ENCODE results near the gene CTSA.
A peak's percentile ranks its signal among the peaks of the same experiment; 100 is the strongest.

The CTSA gene

DNA sequence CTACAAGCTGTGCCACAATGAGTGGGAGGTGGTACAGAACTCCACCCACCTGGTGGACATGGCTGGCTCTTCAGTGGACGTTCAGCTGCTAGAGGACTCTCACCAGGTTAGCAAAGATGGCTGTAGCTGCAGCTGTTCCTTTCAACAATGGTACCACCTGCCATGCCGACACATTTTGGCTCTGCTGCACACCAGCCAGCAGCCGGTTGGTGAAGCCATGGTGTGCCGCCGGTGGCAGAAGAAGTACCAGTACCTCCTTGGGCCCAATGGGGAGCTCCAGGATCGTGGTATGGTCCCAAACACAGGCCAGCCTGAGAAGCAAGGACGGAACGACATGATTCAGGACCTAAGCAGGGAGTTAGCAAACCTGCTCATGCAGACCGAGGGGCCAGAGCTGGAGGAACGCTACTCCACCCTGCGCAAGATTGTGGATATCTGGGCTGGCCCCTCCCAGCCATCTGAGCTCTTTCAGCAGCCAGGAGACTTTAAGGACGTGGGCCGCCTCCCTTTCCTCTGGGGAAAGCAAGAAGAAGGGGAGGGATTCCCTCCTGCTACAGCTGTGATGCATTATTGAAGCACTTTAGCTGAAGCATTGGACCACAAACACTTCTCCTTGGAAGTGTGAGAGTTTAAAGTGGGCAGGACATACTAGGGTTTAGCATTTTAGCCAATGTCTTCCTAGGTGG, 12.9 kb upstream of the CTSA start:
- H3K27me3 ChIP-seq (replicated peaks in 2 of 5; ENCODE audit: control insufficient read depth in 4 of 5, insufficient read depth in 5 of 5, low read length in 4 of 5): no peaks in the 10 kb centered on the region
- H3K36me3 ChIP-seq (ENCODE audit: control insufficient read depth in 4 of 4, insufficient read depth in 4 of 4, low read length in 3 of 4): peaks cover 0 to 35% (median 26%) of the 10 kb centered on the region in 4 experiments
- ChIA-PET CTCF (no interaction called here), POLR2A (no interaction called here)
- WGBS (ENCODE audit: insufficient coverage): 97% methylated on average over 13 of the region's 13 CpGs
- H3K9me3 ChIP-seq (ENCODE audit: control extremely low read depth in 1 of 5, control insufficient read depth in 4 of 5, insufficient read depth in 2 of 5, low read depth in 1 of 5, low read length in 4 of 5): no peaks in the 10 kb centered on the region
- no peak overlapping the region for H3K27ac ChIP-seq (ENCODE audit: insufficient read depth in 1 of 2, low read depth in 1 of 2, low read length in 2 of 2, poor library complexity in 1 of 2, severe bottlenecking in 2 of 2)
- H3K4me3 ChIP-seq (ENCODE audit: control insufficient read depth in 1 of 7, extremely low read depth in 1 of 7, insufficient read depth in 4 of 7, low read depth in 2 of 7, low read length in 6 of 7): no peak overlapping the region
- no peak for DNase-seq
- peaks cover 5 to 17% (median 13%) of the 10 kb centered on the region in 4 experiments for H3K4me1 ChIP-seq (ENCODE audit: control extremely low read depth in 1 of 4, control insufficient read depth in 4 of 4, insufficient read depth in 4 of 4, low read length in 3 of 4)

DNA sequence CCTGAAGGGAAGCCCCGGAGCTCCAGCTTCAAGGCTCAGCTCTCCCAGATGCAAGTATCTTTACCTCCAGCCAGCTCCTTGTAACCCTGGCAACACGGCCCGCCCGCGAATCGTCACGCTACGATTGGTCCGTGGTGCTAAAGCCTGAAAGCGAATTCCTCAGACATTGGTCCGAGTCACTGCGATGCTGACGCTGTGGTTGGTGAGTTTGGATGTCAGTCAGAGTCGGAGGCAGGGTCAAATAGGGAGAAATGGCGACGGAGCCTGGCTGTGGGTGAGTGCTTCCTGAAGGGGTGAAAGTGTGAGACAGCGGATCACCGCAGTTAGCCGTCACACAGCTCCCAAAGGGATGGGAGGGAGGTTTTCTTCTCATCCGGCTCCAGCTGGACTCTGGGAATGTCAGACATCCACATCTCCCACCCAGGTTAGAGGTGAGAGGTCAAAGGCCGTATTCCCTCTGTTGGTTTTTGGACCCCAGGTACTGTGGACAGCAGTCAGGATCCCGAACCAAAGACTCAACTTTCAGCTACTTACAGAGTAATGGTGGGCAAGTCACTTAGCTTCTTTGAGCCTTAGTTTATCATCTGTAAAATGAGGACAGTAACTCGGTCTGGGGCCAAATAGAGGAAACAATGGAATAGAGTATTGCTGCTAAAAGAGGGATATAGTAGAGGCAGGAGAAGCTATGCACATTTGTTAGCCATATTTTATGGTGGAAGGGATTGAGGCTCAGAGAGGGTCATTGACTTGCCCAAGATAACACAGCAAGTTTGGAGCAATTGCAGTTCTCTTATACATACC, 9.9 kb upstream of the CTSA start, which contains the start of gene ZSWIM1:
TSS of gene ZSWIM1 (plus strand) at position 240 of the 801 bp plus-strand sequence. CDS start 1,366 bp downstream, outside the sequence.
- POLR2A ChIA-PET: interaction anchor here (1.1 to 2.4 kb wide), 3 partner anchors 9 to 53 kb away, joined by 3 to 12 read pairs (median 10); partner anchors contain the start of genes CTSA, NEURL2 and PCIF1
- WGBS (ENCODE audit: insufficient coverage): 0% methylated on average over 19 of the region's 23 CpGs
- Histone ChIP-seq H3K9me3 (ENCODE audit: control extremely low read depth in 1 of 5, control insufficient read depth in 4 of 5, insufficient read depth in 2 of 5, low read depth in 1 of 5, low read length in 4 of 5) (no peaks in the 10 kb centered on the region), H3K4me1 (ENCODE audit: control extremely low read depth in 1 of 4, control insufficient read depth in 4 of 4, insufficient read depth in 4 of 4, low read length in 3 of 4) (peaks cover 9 to 42% (median 35%) of the 10 kb centered on the region in 4 experiments), H3K4me3 (ENCODE audit: control insufficient read depth in 1 of 7, extremely low read depth in 1 of 7, insufficient read depth in 4 of 7, low read depth in 2 of 7, low read length in 6 of 7) (peak within 1 kb of the TSS; percentile 37 to 91 (median 79)), H3K27ac (ENCODE audit: insufficient read depth in 1 of 2, low read depth in 1 of 2, low read length in 2 of 2, poor library complexity in 1 of 2, severe bottlenecking in 2 of 2) (peak within 1 kb of the TSS; percentile 90 to 92), H3K36me3 (ENCODE audit: control insufficient read depth in 4 of 4, insufficient read depth in 4 of 4, low read length in 3 of 4) (peaks cover 5 to 49% (median 38%) of the 10 kb centered on the region in 4 experiments), H3K27me3 (replicated peaks in 2 of 5; ENCODE audit: control insufficient read depth in 4 of 5, insufficient read depth in 5 of 5, low read length in 4 of 5) (no peaks in the 10 kb centered on the region)
- CTCF ChIA-PET: interaction anchor here (0.7 to 3.4 kb wide), 10 partner anchors 8 to 102 kb away, joined by 3 to 30 read pairs (median 4); partner anchors contain the start of genes CTSA and NEURL2
- peak; percentile 98 to 99 (median 98) for DNase-seq

DNA sequence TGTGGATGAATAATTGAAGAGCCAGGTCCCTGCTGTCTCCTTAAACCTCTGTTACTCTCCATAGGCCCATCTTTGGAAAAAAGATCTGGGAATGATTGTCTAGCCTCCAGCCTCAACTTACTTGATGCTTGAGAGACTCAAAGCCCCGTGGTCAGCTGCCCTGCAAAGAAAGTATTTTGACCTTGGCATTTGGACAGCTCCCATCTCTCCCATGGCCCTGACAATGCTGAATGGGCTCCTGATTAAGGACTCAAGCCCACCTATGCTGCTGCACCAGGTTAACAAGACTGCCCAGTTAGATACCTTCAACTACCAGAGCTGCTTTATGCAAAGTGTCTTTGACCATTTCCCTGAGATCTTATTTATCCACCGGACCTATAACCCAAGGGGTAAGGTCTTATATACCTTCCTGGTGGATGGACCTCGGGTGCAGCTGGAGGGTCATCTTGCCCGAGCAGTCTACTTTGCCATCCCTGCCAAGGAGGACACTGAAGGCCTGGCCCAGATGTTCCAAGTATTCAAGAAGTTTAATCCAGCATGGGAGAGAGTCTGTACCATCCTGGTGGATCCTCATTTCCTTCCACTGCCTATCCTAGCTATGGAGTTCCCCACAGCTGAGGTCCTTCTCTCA, 8.6 kb upstream of the CTSA start:
- ChIA-PET CTCF (interaction anchor here (1.4 to 3.4 kb wide), 5 partner anchors 9 to 88 kb away, joined by 3 to 30 read pairs (median 4); partner anchors contain the start of genes CTSA and NEURL2), POLR2A (interaction anchor here (1.0 to 2.4 kb wide), 4 partner anchors 8 to 52 kb away, joined by 3 to 12 read pairs (median 6); partner anchors contain the start of genes CTSA, NEURL2 and PCIF1)
- Histone ChIP-seq H3K27ac (ENCODE audit: insufficient read depth in 1 of 2, low read depth in 1 of 2, low read length in 2 of 2, poor library complexity in 1 of 2, severe bottlenecking in 2 of 2) (no peak overlapping the region), H3K4me1 (ENCODE audit: control extremely low read depth in 1 of 4, control insufficient read depth in 4 of 4, insufficient read depth in 4 of 4, low read length in 3 of 4) (peaks cover 9 to 47% (median 38%) of the 10 kb centered on the region in 4 experiments), H3K9me3 (ENCODE audit: control extremely low read depth in 1 of 5, control insufficient read depth in 4 of 5, insufficient read depth in 2 of 5, low read depth in 1 of 5, low read length in 4 of 5) (no peaks in the 10 kb centered on the region), H3K4me3 (ENCODE audit: control insufficient read depth in 1 of 7, extremely low read depth in 1 of 7, insufficient read depth in 4 of 7, low read depth in 2 of 7, low read length in 6 of 7) (no peak overlapping the region), H3K36me3 (ENCODE audit: control insufficient read depth in 4 of 4, insufficient read depth in 4 of 4, low read length in 3 of 4) (peaks cover 5 to 52% (median 39%) of the 10 kb centered on the region in 4 experiments), H3K27me3 (replicated peaks in 2 of 5; ENCODE audit: control insufficient read depth in 4 of 5, insufficient read depth in 5 of 5, low read length in 4 of 5) (no peaks in the 10 kb centered on the region)
- WGBS (ENCODE audit: insufficient coverage): 100% methylated on average over 4 of the region's 4 CpGs
- no peak for DNase-seq

DNA sequence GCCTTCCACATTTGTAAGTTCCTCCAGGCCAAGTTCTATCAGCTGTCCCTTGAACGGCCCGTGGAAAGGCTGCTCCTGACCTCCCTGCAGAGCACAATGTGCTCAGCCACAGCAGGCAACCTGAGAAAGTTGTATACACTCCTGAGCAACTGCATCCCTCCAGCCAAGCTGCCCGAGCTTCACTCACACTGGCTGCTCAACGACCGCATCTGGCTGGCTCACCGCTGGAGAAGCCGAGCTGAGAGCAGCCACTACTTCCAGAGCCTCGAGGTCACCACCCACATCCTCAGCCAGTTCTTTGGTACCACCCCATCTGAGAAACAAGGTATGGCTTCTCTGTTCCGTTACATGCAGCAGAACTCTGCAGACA, 8.1 kb upstream of the CTSA start:
- H3K27me3 ChIP-seq (replicated peaks in 2 of 5; ENCODE audit: control insufficient read depth in 4 of 5, insufficient read depth in 5 of 5, low read length in 4 of 5): no peaks in the 10 kb centered on the region
- H3K9me3 ChIP-seq (ENCODE audit: control extremely low read depth in 1 of 5, control insufficient read depth in 4 of 5, insufficient read depth in 2 of 5, low read depth in 1 of 5, low read length in 4 of 5): no peaks in the 10 kb centered on the region
- H3K27ac ChIP-seq (ENCODE audit: insufficient read depth in 1 of 2, low read depth in 1 of 2, low read length in 2 of 2, poor library complexity in 1 of 2, severe bottlenecking in 2 of 2): no peak overlapping the region
- 86% methylated on average over 7 of the region's 9 CpGs for WGBS (ENCODE audit: insufficient coverage)
- ChIA-PET CTCF (interaction anchor here (1.4 to 3.4 kb wide), 5 partner anchors 8 to 87 kb away, joined by 3 to 30 read pairs (median 4); partner anchors contain the start of genes CTSA and NEURL2), POLR2A (interaction anchor here (1.0 kb wide), 1 partner anchor 17 kb away, joined by 3 read pairs; no protein-coding TSS in a partner anchor)
- no peak for DNase-seq
- H3K36me3 ChIP-seq (ENCODE audit: control insufficient read depth in 4 of 4, insufficient read depth in 4 of 4, low read length in 3 of 4): peaks cover 5 to 49% (median 38%) of the 10 kb centered on the region in 4 experiments
- H3K4me3 ChIP-seq (ENCODE audit: control insufficient read depth in 1 of 7, extremely low read depth in 1 of 7, insufficient read depth in 4 of 7, low read depth in 2 of 7, low read length in 6 of 7): no peak overlapping the region
- H3K4me1 ChIP-seq (ENCODE audit: control extremely low read depth in 1 of 4, control insufficient read depth in 4 of 4, insufficient read depth in 4 of 4, low read length in 3 of 4): peaks cover 9 to 47% (median 38%) of the 10 kb centered on the region in 4 experiments

DNA sequence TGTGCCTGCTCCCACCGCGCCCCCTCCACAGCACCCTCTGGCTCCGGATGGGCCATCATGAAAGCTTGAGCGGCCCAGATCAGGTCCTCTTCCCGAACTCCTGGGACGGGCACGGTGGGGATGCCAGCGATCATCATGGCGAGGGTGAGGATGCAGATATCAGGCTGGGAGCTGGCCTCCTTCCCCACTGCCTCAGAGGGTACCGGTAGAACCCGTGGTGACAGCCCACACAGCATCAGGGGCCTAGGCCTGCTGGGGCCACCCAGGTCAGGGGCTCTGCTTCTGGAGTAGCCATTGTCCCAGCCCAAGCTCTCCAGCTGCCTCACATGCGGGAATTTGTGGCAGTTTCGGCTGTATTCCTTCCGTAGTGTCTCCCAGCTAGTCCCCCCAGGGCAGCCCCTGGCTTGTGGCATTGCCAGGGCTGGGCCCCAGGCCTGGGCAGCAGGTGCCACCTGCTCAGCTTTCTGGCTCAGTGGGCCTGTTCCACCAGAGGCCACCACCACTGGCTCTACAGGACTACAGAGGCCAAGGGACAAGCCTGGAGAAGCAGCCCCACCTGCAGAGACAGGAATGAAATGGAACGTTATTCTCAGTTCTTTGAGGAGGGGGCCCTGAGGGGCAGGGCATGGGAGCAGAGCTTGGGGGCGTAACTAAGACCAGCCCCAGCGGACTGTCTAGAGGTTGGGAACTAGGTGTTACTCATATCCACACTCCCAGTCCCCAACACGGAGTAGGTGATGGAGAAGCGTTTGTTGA, 4.4 kb upstream of the CTSA start:
- CTCF ChIA-PET: interaction anchor here (1.1 to 1.7 kb wide), 4 partner anchors 10 to 78 kb away, joined by 3 to 4 read pairs (median 3); no protein-coding TSS in a partner anchor
- no peak for DNase-seq
- H3K4me1 ChIP-seq (ENCODE audit: control extremely low read depth in 1 of 4, control insufficient read depth in 4 of 4, insufficient read depth in 4 of 4, low read length in 3 of 4): peaks cover 4 to 70% (median 58%) of the 10 kb centered on the region in 4 experiments
- H3K27ac ChIP-seq (ENCODE audit: insufficient read depth in 1 of 2, low read depth in 1 of 2, low read length in 2 of 2, poor library complexity in 1 of 2, severe bottlenecking in 2 of 2): peak overlapping the region in 1 of 2 experiments; percentile 64
- POLR2A ChIA-PET: no interaction called here
- no peaks in the 10 kb centered on the region for H3K27me3 ChIP-seq (replicated peaks in 2 of 5; ENCODE audit: control insufficient read depth in 4 of 5, insufficient read depth in 5 of 5, low read length in 4 of 5)
- no peaks in the 10 kb centered on the region for H3K9me3 ChIP-seq (ENCODE audit: control extremely low read depth in 1 of 5, control insufficient read depth in 4 of 5, insufficient read depth in 2 of 5, low read depth in 1 of 5, low read length in 4 of 5)
- no peak overlapping the region for H3K4me3 ChIP-seq (ENCODE audit: control insufficient read depth in 1 of 7, extremely low read depth in 1 of 7, insufficient read depth in 4 of 7, low read depth in 2 of 7, low read length in 6 of 7)
- 96% methylated on average over 16 of the region's 19 CpGs for WGBS (ENCODE audit: insufficient coverage)
- H3K36me3 ChIP-seq (ENCODE audit: control insufficient read depth in 4 of 4, insufficient read depth in 4 of 4, low read length in 3 of 4): peaks cover 5 to 47% (median 35%) of the 10 kb centered on the region in 4 experiments

DNA sequence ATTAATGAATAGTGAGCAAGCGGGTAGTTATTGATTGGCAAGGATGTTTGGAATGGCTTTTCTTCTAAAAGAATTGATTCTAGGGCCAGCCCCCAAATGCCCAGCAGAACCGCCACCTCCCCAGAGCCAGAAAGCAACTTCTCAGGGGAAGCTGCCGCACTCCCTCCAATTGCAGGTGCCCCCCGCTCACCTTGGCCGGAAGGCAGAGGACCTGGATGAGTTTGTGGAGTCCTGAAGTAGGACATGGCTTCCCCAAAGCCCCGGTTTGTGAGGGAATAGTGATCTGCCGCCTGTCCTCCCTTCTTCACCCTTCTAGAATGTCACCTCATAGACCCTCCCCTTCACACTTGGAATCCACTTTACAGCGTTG, 3.8 kb upstream of the CTSA start, which contains the start of gene SPATA25:
TSS of gene SPATA25 (minus strand) at position 277 of the 370 bp plus-strand sequence. CDS start at position 245, 32 bp downstream.
- H3K27me3 ChIP-seq (replicated peaks in 2 of 5; ENCODE audit: control insufficient read depth in 4 of 5, insufficient read depth in 5 of 5, low read length in 4 of 5): no peaks in the 10 kb centered on the region
- no peaks in the 10 kb centered on the region for H3K9me3 ChIP-seq (ENCODE audit: control extremely low read depth in 1 of 5, control insufficient read depth in 4 of 5, insufficient read depth in 2 of 5, low read depth in 1 of 5, low read length in 4 of 5)
- ChIA-PET POLR2A (no interaction called here), CTCF (interaction anchor here (1.2 to 1.7 kb wide), 3 partner anchors 9 to 78 kb away, joined by 3 read pairs; no protein-coding TSS in a partner anchor)
- peaks cover 10 to 70% (median 59%) of the 10 kb centered on the region in 4 experiments for H3K4me1 ChIP-seq (ENCODE audit: control extremely low read depth in 1 of 4, control insufficient read depth in 4 of 4, insufficient read depth in 4 of 4, low read length in 3 of 4)
- DNase-seq: no peak
- WGBS (ENCODE audit: insufficient coverage): 100% methylated on average over 8 of the region's 8 CpGs
- H3K4me3 ChIP-seq (ENCODE audit: control insufficient read depth in 1 of 7, extremely low read depth in 1 of 7, insufficient read depth in 4 of 7, low read depth in 2 of 7, low read length in 6 of 7): no peak within 1 kb of the TSS
- H3K36me3 ChIP-seq (ENCODE audit: control insufficient read depth in 4 of 4, insufficient read depth in 4 of 4, low read length in 3 of 4): peaks cover 5 to 46% (median 35%) of the 10 kb centered on the region in 4 experiments
- peak within 1 kb of the TSS in 1 of 2 experiments; percentile 64 for H3K27ac ChIP-seq (ENCODE audit: insufficient read depth in 1 of 2, low read depth in 1 of 2, low read length in 2 of 2, poor library complexity in 1 of 2, severe bottlenecking in 2 of 2)
